22Rv1 (cell line): ENCODE measurements around the gene PBX3.

Experiments
- CTCF ChIP-seq: fragments of 450-650 bp; IDR thresholded peaks from 2 replicates; pipeline ENCODE4 v1.5.1; 2017; ENCODE audit warnings: mild to moderate bottlenecking
- ZFX ChIP-seq: fragments of 450-650 bp; IDR thresholded peaks from 2 replicates; pipeline ENCODE4 v1.6.1; 2017; ENCODE audit warnings: antibody characterized with exemption, borderline replicate concordance

GRCh38 chr9:125700791-125701190 is 46.4 kb upstream of the PBX3 start:
- no peak for TF ChIP-seq CTCF
- TF ChIP-seq ZFX, result no peak
